Measurements from ENCODE around the gene P4HA2. TPM values are rescaled to one million over a fixed set of nuclear protein-coding genes. Genes with fewer than 3 reads are reported as not detected.
"Not testable (repeated sequence)": the region's sequence is repeated elsewhere in the genome, so short reads cannot be mapped to it uniquely, and the experiment has no call there.

The P4HA2 gene
- total RNA-seq, 1 experiment from 2014 or later, result 51.8 TPM

DNA sequence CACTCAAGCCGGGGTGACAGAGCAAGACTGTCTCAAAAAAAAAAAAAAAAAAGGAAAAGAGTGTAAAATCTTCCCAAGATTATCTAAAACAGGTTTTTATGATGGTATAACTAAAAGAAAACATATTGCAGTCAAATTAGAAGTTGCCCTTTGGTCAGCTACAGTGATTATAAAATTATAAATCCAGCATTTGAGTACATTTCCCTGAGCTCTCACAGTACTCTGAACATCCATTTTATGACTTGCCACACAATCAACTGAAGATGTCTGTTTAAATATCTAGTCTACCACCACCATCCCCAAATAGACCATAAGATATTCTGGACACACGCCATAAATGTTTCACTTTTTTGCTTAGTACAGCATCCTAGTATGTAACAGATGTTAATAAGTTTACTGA lies 77.1 kb downstream of the P4HA2 start:
- H3K4me1 Mint-ChIP-seq (ENCODE audit: low read depth, unreplicated experiment), result no peaks in the 10 kb centered on the region
- peaks cover 74% of the 10 kb centered on the region for H3K27me3 Mint-ChIP-seq (ENCODE audit: unreplicated experiment)
- H3K9me3 Mint-ChIP-seq (ENCODE audit: low read depth, unreplicated experiment), result peaks cover 4% of the 10 kb centered on the region
- no peaks in the 10 kb centered on the region for H3K36me3 Mint-ChIP-seq (ENCODE audit: insufficient read depth, unreplicated experiment)
- H3K27ac Mint-ChIP-seq (ENCODE audit: unreplicated experiment), result no peak overlapping the region
- no TSS peak for BruUV-seq (replicated peaks)
- TF ChIP-seq, protein P1, sequence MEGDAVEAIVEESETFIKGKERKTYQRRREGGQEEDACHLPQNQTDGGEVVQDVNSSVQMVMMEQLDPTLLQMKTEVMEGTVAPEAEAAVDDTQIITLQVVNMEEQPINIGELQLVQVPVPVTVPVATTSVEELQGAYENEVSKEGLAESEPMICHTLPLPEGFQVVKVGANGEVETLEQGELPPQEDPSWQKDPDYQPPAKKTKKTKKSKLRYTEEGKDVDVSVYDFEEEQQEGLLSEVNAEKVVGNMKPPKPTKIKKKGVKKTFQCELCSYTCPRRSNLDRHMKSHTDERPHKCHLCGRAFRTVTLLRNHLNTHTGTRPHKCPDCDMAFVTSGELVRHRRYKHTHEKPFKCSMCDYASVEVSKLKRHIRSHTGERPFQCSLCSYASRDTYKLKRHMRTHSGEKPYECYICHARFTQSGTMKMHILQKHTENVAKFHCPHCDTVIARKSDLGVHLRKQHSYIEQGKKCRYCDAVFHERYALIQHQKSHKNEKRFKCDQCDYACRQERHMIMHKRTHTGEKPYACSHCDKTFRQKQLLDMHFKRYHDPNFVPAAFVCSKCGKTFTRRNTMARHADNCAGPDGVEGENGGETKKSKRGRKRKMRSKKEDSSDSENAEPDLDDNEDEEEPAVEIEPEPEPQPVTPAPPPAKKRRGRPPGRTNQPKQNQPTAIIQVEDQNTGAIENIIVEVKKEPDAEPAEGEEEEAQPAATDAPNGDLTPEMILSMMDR (IDR thresholded peaks at IDR 0.05; ENCODE audit: unreplicated experiment), result no peak
- no peak overlapping the region for H3K4me3 Mint-ChIP-seq (ENCODE audit: low read depth, unreplicated experiment)
- no peak for DNase-seq
- intact Hi-C loops (cut with micrococcal nuclease; ENCODE audit: unreplicated experiment), result no loop called here
- CTCF ChIA-PET, result no interaction called here

DNA sequence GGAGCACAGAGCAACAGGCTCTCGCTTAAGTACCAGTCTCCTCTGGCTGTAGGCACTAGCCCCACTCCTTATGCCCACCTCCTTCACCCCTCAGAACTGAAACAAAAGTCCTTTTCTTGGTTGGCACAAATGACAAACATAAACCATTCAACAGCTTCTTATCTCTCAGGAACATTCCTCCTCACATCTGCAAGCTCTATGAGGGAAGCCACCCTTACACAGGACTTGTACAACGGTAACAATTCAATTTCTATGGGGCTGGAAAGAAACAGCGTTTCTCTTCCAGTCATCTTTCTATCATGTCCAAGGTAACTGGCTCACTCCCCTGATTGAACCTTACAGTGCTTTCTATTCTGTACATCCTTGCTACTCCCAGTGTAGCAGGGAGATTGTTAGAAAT lies 80.0 kb downstream of the P4HA2 start:
- Mint-ChIP-seq H3K9me3 (ENCODE audit: low read depth, unreplicated experiment) (peaks cover 3% of the 10 kb centered on the region), H3K4me1 (ENCODE audit: low read depth, unreplicated experiment) (no peaks in the 10 kb centered on the region), H3K36me3 (ENCODE audit: insufficient read depth, unreplicated experiment) (no peaks in the 10 kb centered on the region), H3K27me3 (ENCODE audit: unreplicated experiment) (peaks cover 60% of the 10 kb centered on the region), H3K27ac (ENCODE audit: unreplicated experiment) (no peak overlapping the region), H3K4me3 (ENCODE audit: low read depth, unreplicated experiment) (no peak overlapping the region)
- intact Hi-C loops (cut with micrococcal nuclease; ENCODE audit: unreplicated experiment), result no loop called here
- no peak for DNase-seq
- TF ChIP-seq, protein P1 (IDR thresholded peaks at IDR 0.05; ENCODE audit: unreplicated experiment), result no peak
- CTCF ChIA-PET, result no interaction called here
- BruUV-seq (replicated peaks), result no TSS peak

DNA sequence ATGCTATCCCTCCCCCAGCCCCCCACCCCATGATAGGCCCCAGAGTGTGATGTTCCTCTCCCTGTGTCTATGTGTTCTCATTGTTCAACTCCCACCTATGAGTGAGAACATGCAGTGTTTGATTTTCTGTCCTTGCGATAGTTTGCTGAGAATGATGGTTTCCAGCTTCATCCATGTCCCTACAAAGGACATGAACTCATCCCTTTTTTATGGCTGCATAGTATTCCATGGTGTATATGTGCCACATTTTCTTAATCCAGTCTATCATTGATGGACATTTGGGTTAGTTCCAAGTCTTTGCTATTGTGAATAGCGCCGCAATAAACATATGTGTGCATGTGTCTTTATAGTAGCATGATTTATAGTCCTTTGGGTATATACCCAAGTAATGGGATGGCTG lies 82.3 kb downstream of the P4HA2 start:
- CTCF ChIA-PET; H3K4me1 Mint-ChIP-seq (ENCODE audit: low read depth, unreplicated experiment); H3K9me3 Mint-ChIP-seq (ENCODE audit: low read depth, unreplicated experiment); H3K27ac Mint-ChIP-seq (ENCODE audit: unreplicated experiment); intact Hi-C loops (cut with micrococcal nuclease; ENCODE audit: unreplicated experiment); DNase-seq; BruUV-seq (replicated peaks); H3K4me3 Mint-ChIP-seq (ENCODE audit: low read depth, unreplicated experiment); H3K36me3 Mint-ChIP-seq (ENCODE audit: insufficient read depth, unreplicated experiment): not testable (repeated sequence)
- H3K27me3 Mint-ChIP-seq (ENCODE audit: unreplicated experiment), result peaks cover 57% of the 10 kb centered on the region

DNA sequence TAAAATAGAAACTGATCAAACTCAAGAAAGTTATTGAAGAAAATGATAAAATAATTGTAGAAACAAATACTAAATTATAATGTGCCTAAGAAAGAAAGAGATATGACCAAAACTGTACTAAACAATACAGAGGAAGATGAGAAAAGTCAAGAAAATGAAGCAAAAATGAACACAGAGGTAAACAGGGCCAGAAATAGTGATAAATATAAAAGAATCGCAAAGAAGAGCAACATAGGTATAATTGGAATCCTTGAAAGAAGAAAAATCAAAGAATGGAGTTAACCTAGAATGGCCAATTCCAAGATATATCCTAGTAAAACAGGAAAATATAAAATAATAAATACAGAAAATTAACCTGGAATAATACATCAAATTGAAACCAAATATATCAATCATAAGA lies 84.5 kb downstream of the P4HA2 start:
- H3K9me3 Mint-ChIP-seq (ENCODE audit: low read depth, unreplicated experiment), result peaks cover 7% of the 10 kb centered on the region
- no peaks in the 10 kb centered on the region for H3K36me3 Mint-ChIP-seq (ENCODE audit: insufficient read depth, unreplicated experiment)
- intact Hi-C loops (cut with micrococcal nuclease; ENCODE audit: unreplicated experiment), result no loop called here
- no peaks in the 10 kb centered on the region for H3K4me1 Mint-ChIP-seq (ENCODE audit: low read depth, unreplicated experiment)
- peaks cover 56% of the 10 kb centered on the region for H3K27me3 Mint-ChIP-seq (ENCODE audit: unreplicated experiment)
- TF ChIP-seq, protein P1 (IDR thresholded peaks at IDR 0.05; ENCODE audit: unreplicated experiment), result no peak
- no TSS peak for BruUV-seq (replicated peaks)
- CTCF ChIA-PET, result no interaction called here
- H3K27ac Mint-ChIP-seq (ENCODE audit: unreplicated experiment), result no peak overlapping the region
- no peak overlapping the region for H3K4me3 Mint-ChIP-seq (ENCODE audit: low read depth, unreplicated experiment)
- no peak for DNase-seq

DNA sequence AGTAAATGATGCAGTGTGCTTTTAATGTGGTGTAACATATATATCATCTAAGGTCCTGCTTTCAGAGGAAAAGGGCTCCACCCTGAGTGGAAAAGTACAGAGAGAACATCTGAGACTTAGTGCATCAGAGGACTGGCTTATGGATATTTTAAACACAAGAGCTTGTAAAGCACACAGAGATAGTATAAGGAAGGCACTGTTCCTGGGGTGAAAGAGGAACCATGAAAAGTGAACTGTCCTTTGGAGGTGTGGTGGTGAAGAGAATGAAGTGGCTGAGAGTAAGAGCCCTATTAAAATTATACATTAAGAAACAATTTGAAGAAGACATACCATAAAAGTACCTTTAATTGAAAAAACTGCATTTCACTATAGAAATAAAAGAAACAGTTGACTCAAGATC lies 85.2 kb downstream of the P4HA2 start:
- no peaks in the 10 kb centered on the region for H3K36me3 Mint-ChIP-seq (ENCODE audit: insufficient read depth, unreplicated experiment)
- H3K27ac Mint-ChIP-seq (ENCODE audit: unreplicated experiment), result no peak overlapping the region
- no TSS peak for BruUV-seq (replicated peaks)
- TF ChIP-seq, protein P1 (IDR thresholded peaks at IDR 0.05; ENCODE audit: unreplicated experiment), result no peak
- intact Hi-C loops (cut with micrococcal nuclease; ENCODE audit: unreplicated experiment), result no loop called here
- no peak overlapping the region for H3K4me3 Mint-ChIP-seq (ENCODE audit: low read depth, unreplicated experiment)
- CTCF ChIA-PET, result no interaction called here
- peaks cover 7% of the 10 kb centered on the region for H3K9me3 Mint-ChIP-seq (ENCODE audit: low read depth, unreplicated experiment)
- peaks cover 49% of the 10 kb centered on the region for H3K27me3 Mint-ChIP-seq (ENCODE audit: unreplicated experiment)
- no peak for DNase-seq
- no peaks in the 10 kb centered on the region for H3K4me1 Mint-ChIP-seq (ENCODE audit: low read depth, unreplicated experiment)

Small RNAs within 50 kb of the gene (microRNA-seq; reads per million reads assigned to microRNA genes)
- not detected for gene MIR6830

Other genes with a start within 250 kb of the P4HA2 start
- 0.24 and 0.86 TPM in 2 replicates for gene ACSL6, start 216.2 kb downstream of the P4HA2 start, total RNA-seq (2022)
- gene IL3, start 167.2 kb downstream of the P4HA2 start, total RNA-seq (2022), result not detected in 2 replicates
- gene CSF2, start 154.1 kb downstream of the P4HA2 start, total RNA-seq (2022), result 0.80 TPM in 1 of 2 replicates, not detected in the other
- gene PDLIM4, start 29.8 kb upstream of the P4HA2 start, total RNA-seq (2022), result 15.4 and 20.8 TPM in 2 replicates
- 3.0 and 3.1 TPM in 2 replicates for gene SLC22A4, start 66.5 kb upstream of the P4HA2 start, total RNA-seq (2022)
- gene SLC22A5, start 141.9 kb upstream of the P4HA2 start, total RNA-seq (2022), result 24.6 and 25.4 TPM in 2 replicates

Data from Calu3 (cell line).